ENCODE results near the gene RNFT2. TPM values are rescaled to one million over a fixed set of nuclear protein-coding genes. Genes with fewer than 3 reads are reported as not detected.

Gene RNFT2
- total RNA-seq, 1 experiment from 2014 or later, result 29.5 TPM

GRCh38 chr12:116694653-116695463, 43.3 kb upstream of the RNFT2 start:
- no peaks in the 10 kb centered on the region for H3K79me2 ChIP-seq (ENCODE audit: insufficient read depth, low read length)
- H3K27ac Mint-ChIP-seq, result no peak overlapping the region
- no peak overlapping the region for H3K23ac ChIP-seq (ENCODE audit: insufficient read length, low read depth, low read length)
- H3K27me3 ChIP-seq (ENCODE audit: insufficient read depth, low read length), result no peaks in the 10 kb centered on the region
- no peak for DNase-seq
- H2BK20ac ChIP-seq (ENCODE audit: low read depth, low read length, poor library complexity, severe bottlenecking), result no peak overlapping the region
- H2BK5ac ChIP-seq (ENCODE audit: insufficient read length, low read length), result no peak overlapping the region
- H4K5ac ChIP-seq (ENCODE audit: insufficient read length, low read depth, low read length), result no peak overlapping the region
- H3K9me3 Mint-ChIP-seq, result no peaks in the 10 kb centered on the region; a peak in 1 of 5 replicates
- no peaks in the 10 kb centered on the region for H3K23me2 ChIP-seq (ENCODE audit: insufficient read length, low read depth, low read length, poor library complexity, severe bottlenecking)
- WGBS (ENCODE audit: extremely low coverage, insufficient read length, low lambda C conversion rate), result no CpG with 5 or more reads among the region's 22 CpGs
- H4K91ac ChIP-seq (ENCODE audit: insufficient read length, low read depth, low read length), result no peak overlapping the region
- peaks cover 25 to 29% of the 10 kb centered on the region in 2 experiments for H3K4me1 Mint-ChIP-seq
- H3K9me3 ChIP-seq (ENCODE audit: control insufficient read depth, low read depth, low read length), result no peaks in the 10 kb centered on the region
- H3K27ac ChIP-seq (ENCODE audit: insufficient read length, low read depth, low read length), result no peak overlapping the region
- H2BK12ac ChIP-seq (ENCODE audit: insufficient read length, low read depth, low read length), result no peak overlapping the region
- no peaks in the 10 kb centered on the region for H3K79me1 ChIP-seq (ENCODE audit: insufficient read depth, low read depth, low read length, poor library complexity, severe bottlenecking)
- H3K27me3 Mint-ChIP-seq (ENCODE audit: low read depth), result peaks cover 16% of the 10 kb centered on the region
- no peak overlapping the region for H3K56ac ChIP-seq (ENCODE audit: insufficient read length, low read depth, low read length)
- H3K4me3 Mint-ChIP-seq, result peak overlapping the region in 1 of 2 experiments; percentile 81; a peak in 2 of 5 replicates
- no peak overlapping the region for H3K4me2 ChIP-seq (ENCODE audit: insufficient read depth, insufficient read length, low read length)
- H3T11ph ChIP-seq (ENCODE audit: low read length), result no peak overlapping the region
- no peak overlapping the region for H3K9ac ChIP-seq (ENCODE audit: extremely low read depth, insufficient read length, low read length)
- H3K14ac ChIP-seq (ENCODE audit: insufficient read depth, low read length), result no peak overlapping the region
- H3K18ac ChIP-seq (ENCODE audit: insufficient read length, low read depth, low read length), result no peak overlapping the region
- no peak overlapping the region for H2BK15ac ChIP-seq (ENCODE audit: low read depth, low read length)
- TF ChIP-seq CTCF (conservative IDR thresholded peaks at IDR 0.05), result no peak
- peaks cover 2% of the 10 kb centered on the region; the same call in 1 of the 2 replicates for H3K4me1 ChIP-seq (ENCODE audit: insufficient read depth, low read length)
- no peak overlapping the region for H2AK5ac ChIP-seq (ENCODE audit: insufficient read length, low read length)
- no peak overlapping the region for H4K8ac ChIP-seq (replicated peaks; ENCODE audit: insufficient read length, low read depth, low read length)
- no peak overlapping the region for H2AFZ ChIP-seq (ENCODE audit: low read length)
- H3K36me3 Mint-ChIP-seq (ENCODE audit: insufficient read depth in 1 of 3, low read depth in 3 of 3), result peaks cover 0 to 4% (median 0%) of the 10 kb centered on the region in 3 experiments; a peak in 1 of 7 replicates
- H2BK120ac ChIP-seq (ENCODE audit: low read depth, low read length, poor library complexity, severe bottlenecking), result no peak overlapping the region
- H3K4ac ChIP-seq (ENCODE audit: low read depth, low read length), result no peak overlapping the region
- no peaks in the 10 kb centered on the region for H4K20me1 ChIP-seq (ENCODE audit: control insufficient read depth, insufficient read depth, insufficient read length)

All from H9 (cell line).